Measurements from ENCODE around the gene SV2A.
"Not testable (repeated sequence)": the region's sequence is repeated elsewhere in the genome, so short reads cannot be mapped to it uniquely, and the experiment has no call there.

SV2A gene

GRCh38 chr1:149927563-149928400, 10.1 kb upstream of the SV2A start, which contains the start of gene SF3B4:
Gene SF3B4, minus strand, starts transcription at chr1:149927803. Its CDS starts 44 bp downstream, at chr1:149927759.
- DNase-seq: peak; percentile 96

GRCh38 chr1:149927056-149927562, 9.5 kb upstream of the SV2A start:
- no peak for DNase-seq

DNA sequence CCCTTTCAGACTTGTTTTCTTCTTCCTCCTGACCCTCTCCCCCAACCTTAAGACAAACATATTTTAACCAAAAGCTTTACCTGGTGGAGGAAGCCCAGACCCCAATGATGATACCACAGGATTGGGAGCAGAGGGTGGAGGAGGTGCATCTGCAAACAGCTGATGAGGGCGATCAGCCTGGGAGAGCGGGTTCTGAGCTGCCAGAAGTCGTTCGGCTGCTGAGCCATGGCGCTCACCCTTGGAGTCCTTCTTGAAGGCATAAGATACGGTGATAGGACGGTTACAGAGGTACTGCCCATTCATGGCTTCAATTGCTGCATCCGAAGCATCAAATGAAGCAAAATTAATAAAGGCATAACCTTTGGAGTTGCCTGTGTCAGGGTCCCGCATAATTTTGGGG, 8.7 kb upstream of the SV2A start:
- no peak for DNase-seq

GRCh38 chr1:149925751-149926150, 8.1 kb upstream of the SV2A start:
- no peak for DNase-seq

GRCh38 chr1:149925345-149925744, 7.7 kb upstream of the SV2A start:
- no peak for DNase-seq

GRCh38 chr1:149923626-149924025, 6.0 kb upstream of the SV2A start:
- DNase-seq: no peak

DNA sequence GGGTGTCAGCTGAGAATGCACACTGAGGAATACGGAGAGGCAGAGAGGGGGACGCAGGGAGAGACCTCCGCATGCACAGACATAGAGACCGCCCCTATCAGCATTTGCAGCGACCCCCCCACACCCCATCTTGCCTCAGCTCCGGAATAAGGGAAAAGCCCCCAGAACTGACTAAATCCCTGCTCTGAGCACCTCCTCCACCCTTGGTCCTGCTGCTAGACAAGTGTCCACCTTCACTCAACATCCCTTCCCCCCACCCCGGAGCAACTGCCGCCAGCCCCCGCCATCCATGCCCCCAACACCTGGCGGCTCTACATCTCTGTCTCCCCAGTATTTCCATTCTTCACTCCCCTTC, 769 bp downstream of the SV2A start:
- no peak for DNase-seq

- no peak for DNase-seq
Observed at GRCh38 chr1:149916193-149916897, 1.3 kb downstream of the SV2A start.

GRCh38 chr1:149915429-149916192, 2.0 kb downstream of the SV2A start:
- DNase-seq: no peak

- no peak for DNase-seq
Observed at GRCh38 chr1:149914545-149914944, 3.1 kb downstream of the SV2A start.

DNA sequence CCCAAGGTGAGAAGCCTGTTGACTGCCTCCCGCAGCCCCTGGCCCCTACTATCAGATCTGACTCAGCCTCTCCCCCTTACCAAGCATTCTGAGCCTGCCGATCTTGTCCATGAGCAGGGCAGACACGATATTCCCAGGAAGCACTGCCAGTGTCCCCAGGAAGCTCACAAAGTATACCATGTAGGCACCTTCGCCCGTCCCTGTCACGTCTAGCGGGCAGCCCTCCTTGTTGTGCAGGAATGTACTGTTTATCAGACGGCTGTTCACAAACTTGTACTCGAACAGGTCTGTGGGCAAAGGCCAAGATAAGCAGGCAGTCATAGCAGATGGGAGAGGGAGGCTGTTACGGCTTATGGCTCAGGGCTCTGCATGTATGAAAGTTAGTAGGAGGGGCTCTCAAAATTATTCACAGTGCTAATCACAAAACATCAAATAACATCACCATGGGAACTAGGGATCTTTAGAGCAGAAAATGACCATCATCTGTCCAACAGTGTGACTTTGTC, 11.0 kb downstream of the SV2A start:
- DNase-seq: no peak

- DNase-seq: no peak
Observed at GRCh38 chr1:149903836-149904491, 13.7 kb downstream of the SV2A start.

GRCh38 chr1:149899460-149900284, 18.0 kb downstream of the SV2A start, which contains the start of gene BOLA1:
Gene BOLA1, plus strand, starts transcription at chr1:149899568. Its CDS starts 492 bp downstream, at chr1:149900060.
- peak; percentile 77 for DNase-seq

GRCh38 chr1:149896575-149896974, 21.1 kb downstream of the SV2A start:
- DNase-seq: no peak

DNA sequence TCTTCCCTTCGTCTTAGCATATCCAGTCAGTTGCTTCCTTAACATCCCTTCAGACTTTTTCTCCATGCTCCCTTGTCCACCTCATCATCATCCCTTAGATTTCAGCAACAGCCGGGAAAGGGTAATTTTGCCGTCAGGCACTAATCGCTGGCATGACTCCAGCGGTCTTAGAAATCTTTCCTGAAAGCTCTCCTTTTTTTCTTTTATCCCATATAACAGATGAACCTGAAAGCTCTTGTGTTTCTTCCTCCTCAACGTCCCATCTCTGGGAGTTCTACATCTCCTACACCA, 28.7 kb downstream of the SV2A start:
- no peak for DNase-seq

DNA sequence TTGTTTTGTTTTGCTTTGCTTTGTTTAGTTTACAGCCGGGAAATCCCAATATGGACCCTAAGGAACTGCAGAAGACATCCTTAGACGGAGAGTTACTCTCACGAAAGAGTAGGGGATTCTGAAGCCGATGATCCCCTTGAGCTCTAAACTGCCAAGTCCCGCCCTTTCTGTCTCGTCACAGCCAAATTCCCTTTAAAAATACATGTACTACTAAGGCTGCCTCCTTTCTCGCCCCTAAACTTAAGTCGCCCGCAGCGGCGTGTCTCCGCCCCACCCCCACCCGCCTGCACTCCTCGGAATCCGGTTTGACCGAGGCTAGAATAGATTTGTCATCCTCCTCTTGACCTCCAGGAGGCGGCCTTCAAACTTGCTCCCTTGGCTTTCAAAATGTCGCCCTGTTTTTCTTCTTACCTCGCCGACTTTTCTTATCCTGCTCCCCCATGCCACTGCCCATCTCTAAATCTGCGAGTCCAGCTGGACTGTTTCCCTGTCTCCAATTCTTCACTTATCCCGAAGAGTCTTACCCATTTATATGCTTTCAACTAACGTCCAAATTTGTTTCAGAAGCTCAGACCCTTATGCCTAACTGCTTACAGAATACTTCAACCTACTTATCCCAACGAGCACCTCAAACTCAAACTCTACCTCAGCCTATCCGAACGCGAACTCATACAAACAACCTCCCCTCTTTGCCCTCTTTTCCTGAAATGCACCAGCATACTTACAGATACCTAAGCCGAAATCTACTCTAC, 29.2 kb downstream of the SV2A start:
- peak; percentile 66 for DNase-seq

DNA sequence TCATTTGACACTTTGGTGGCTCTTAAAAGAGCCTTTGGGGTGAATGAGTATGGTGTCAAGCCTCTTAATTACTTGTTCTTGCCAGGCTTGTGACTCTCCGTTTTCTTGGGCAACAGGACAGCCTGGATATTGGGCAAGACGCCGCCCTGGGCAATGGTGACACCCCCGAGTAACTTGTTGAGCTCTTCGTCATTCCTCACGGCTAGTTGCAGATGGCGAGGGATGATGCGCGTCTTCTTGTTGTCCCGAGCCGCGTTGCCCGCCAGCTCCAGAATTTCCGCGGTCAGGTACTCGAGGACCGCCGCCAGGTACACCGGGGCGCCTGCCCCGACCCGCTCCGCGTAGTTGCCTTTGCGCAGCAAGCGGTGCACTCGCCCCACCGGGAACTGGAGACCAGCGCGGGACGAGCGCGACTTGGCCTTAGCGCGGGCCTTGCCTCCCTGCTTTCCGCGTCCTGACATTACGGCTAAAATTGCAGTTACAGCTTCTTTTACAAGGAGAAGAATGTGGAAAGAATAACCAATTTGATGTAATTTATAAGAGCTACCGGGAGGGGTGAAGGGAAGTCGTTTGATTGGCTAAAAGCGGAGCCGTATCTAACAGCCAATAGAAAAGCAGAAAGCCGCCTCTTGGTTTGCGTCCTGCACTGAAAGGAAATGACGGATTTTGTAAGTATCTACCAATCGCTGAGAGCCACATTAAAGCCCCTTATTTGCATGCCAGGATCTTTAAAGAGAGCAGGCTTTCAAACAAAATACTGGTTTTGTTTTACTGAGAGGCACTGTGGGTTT, 30.0 kb downstream of the SV2A start:
- DNase-seq: peak; percentile 74

DNA sequence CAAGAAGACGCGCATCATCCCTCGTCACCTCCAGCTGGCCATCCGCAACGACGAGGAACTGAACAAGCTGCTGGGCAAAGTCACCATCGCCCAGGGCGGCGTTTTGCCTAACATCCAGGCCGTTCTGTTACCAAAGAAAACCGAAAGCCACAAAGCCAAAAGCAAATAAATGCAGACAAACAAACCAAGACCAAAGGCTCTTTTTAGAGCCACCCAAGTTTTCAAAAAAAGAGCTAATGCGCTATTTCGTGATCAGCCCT, 30.5 kb downstream of the SV2A start:
- DNase-seq: not testable (repeated sequence)

DNA sequence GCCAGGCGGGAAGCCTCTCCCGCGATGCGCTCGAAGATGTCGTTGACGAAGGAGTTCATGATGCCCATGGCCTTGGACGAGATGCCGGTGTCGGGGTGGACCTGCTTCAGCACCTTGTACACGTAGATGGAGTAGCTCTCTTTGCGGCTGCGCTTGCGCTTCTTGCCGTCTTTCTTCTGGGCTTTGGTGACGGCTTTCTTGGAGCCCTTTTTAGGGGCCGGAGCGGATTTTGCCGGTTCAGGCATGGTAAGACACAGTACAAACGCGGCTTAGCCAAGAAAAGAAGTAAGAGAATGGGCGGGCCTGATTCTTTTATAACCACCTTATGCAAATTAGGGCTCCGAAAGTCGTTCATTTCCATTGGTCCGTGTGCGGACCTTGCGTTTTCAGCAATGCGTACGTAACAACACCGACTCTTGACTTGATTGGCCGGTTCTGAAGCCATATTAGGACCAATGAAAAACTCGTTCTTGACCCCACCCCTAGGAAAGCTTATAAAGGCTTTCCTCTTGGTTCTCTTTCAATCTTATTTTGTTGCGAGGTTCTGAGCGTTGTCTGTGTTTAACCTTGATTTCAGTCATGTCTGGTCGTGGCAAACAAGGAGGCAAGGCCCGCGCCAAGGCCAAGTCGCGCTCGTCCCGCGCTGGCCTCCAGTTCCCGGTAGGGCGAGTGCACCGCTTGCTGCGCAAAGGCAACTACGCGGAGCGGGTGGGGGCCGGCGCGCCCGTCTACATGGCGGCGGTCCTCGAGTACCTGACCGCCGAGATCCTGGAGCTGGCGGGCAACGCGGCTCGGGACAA, 31.0 kb downstream of the SV2A start:
- peak; percentile 81 for DNase-seq

GRCh38 chr1:149886121-149886395, 31.6 kb downstream of the SV2A start:
- DNase-seq: not testable (repeated sequence)
